Measurements from ENCODE around the gene GGT5. TPM values are rescaled to one million over a fixed set of nuclear protein-coding genes. Genes with fewer than 3 reads are reported as not detected.

Gene GGT5
- total RNA-seq, 1 donor from 2014 or later = 38.2 TPM

GRCh38 chr22:24179478-24180210 lies 65.2 kb downstream of the GGT5 start:
- intact Hi-C loops (cut with DNase I) = loop anchor here (10.0 kb wide), 2 partner anchors 75 to 175 kb away; partner anchors contain the start of gene GSTT4
- DNase-seq (ENCODE audit: low spot score) (no peak), ATAC-seq (no peak)

DNA sequence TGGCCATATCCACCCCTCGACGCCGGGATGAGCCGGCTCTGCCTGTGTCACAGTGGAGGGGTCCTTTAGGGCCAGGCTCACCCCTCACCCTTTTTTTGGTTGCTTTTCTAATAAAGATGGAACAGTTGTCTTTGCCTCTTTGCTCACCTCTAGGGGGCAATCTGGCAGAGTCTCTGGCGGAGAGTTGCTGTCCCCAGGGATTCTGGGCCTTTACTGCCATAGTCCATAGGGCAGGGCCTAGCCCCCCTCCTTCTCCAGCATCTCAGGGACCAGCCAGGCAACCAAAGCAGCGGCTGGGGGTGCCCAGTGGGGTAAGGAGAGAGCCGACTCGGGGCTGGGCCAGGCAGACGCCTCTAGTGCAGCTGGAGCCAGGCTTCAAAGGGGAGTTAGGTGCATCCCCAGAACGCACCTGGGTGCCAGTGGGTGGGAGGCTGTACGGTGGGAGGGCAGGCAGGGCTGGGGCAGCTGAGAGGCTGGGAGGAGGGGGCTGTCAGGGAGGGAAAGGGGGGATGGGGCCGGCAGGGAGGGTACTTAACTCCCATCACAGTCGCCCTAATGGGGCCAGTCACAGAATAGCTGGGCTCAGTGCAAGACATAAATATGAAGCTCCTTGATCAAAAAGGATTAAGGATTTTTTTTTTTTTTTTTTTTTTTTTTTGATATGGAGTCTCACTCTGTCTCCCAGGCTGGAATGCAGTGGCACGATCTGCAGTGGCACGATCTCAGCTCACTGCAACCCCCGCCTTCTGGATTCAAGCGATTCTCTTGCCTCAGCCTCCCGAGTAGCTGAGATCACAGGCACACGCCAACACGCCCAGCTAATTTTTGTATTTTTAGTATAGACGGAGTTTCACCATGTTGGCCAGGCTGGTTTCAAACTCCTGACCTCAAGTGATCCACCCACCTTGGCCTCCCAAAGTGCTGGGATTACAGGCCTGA lies 66.1 kb downstream of the GGT5 start:
- DNase-seq (ENCODE audit: low spot score) = no peak
- intact Hi-C loops (cut with DNase I) = loop anchor here (10.0 kb wide), 2 partner anchors 74 to 174 kb away; partner anchors contain the start of gene GSTT4
- no peak for ATAC-seq

DNA sequence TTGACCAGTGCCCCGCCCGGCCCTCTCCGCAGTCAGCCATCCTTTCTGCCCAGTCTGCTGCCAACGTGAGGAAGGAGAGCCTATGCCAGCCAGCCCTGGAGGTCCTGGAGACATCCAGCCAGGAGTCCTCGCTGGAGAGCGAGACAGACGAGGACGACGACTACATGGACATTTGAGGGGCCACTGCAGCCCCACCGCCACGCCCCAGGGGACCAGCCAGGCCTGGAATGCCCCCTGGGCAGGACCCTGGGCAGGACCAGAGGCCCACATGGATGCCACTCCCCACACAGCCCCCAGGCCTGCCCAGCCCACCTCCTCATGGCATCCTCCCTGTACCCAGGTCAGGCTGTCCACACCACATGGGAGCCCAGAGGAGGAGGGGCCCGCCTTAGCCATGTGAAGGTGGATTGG lies 66.9 kb downstream of the GGT5 start:
- intact Hi-C loops (cut with DNase I) = loop anchor here (10.0 kb wide), 2 partner anchors 73 to 173 kb away; partner anchors contain the start of gene GSTT4

DNA sequence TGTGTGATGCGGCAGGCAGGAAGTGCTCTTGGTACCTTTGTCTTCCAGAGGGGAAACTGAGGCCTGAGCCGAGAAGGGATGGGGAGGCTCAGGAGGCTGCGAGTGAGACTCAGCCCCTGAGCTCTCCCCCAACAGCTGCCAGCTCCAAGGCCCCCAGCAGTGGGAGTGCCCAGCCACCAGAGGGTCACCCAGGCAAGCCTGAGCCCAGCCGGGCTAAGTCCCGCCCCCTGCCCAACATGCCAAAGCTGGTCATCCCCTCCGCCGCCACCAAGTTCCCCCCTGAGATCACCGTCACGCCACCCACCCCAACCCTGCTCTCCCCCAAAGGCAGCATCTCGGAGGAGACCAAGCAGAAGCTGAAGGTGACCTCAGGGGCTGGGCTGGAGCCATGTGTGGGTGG lies 67.4 kb downstream of the GGT5 start:
- ATAC-seq = no peak

More for the DNA sequence above, 66.9 kb downstream of the GGT5 start:
- no peak for DNase-seq (ENCODE audit: low spot score)
- ATAC-seq = no peak

DNA sequence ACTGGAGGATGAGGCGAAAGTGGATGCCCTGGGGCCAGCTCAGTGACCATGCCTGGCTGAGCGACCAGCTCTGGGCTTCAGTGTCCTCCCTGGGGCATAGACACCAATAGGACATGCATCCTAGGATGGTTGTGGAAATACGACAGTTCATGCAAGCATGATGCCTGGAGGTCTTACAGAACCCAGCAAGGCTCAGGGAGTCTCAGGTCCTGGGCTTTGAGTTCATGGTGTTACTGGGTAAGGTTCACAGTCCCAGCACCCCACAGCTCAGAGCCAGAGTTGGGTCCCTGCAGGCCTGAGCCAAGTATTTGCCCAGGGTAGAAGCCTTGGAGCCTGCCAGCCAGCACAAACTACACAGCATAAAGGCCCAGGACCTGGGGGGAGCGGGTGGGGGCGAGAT lies 67.8 kb downstream of the GGT5 start:
- intact Hi-C loops (cut with DNase I) = loop anchor here (10.0 kb wide), 2 partner anchors 72 to 172 kb away; partner anchors contain the start of gene GSTT4
- no peak for ATAC-seq
- no peak for DNase-seq (ENCODE audit: low spot score)

More for the DNA sequence above, 67.4 kb downstream of the GGT5 start:
- intact Hi-C loops (cut with DNase I) = loop anchor here (10.0 kb wide), 2 partner anchors 73 to 173 kb away; partner anchors contain the start of gene GSTT4
- DNase-seq (ENCODE audit: low spot score) = no peak

DNA sequence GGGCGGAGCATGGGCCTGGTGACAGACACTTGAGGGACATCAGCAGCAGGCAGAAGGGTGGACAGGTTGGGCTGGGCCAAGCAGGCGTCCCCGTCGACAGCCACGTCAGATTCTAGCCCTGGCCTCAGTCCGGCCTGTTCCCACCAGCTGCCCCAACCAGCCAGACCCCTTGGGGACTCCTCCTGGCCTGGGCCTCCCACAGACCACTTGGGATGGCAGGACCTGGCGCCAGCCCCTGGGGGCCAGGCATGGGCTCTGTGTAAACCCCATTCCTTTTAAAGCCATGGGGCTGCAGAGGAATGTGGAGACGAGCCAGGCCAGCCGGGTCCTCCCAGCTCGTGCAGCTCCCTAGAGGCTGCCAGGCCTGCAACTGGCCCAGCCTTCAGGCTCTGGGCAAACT lies 68.3 kb downstream of the GGT5 start:
- peak; percentile 6 for ATAC-seq
- no peak for DNase-seq (ENCODE audit: low spot score)
- intact Hi-C loops (cut with DNase I) = loop anchor here (10.0 kb wide), 2 partner anchors 72 to 172 kb away; partner anchors contain the start of gene GSTT4

DNA sequence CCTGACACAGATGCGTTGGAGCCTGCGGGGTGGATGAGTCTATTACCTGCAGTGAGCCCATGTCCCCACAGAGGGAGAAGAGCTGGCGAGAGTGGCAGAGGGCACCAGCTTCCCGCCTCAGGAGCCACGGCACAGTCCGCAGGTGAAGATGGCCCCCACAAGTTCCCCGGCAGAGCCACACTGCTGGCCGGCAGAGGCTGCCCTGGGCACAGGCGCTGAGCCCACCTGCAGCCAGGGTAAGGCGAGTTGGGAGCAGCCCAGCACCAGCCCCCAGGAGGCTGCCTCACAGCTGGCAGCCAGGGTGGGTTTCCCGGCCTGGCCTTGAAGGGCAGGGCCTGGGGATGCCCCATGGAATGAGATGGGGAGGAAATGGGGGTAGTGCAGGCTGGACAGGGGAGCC lies 68.8 kb downstream of the GGT5 start:
- no peak for ATAC-seq
- no peak for DNase-seq (ENCODE audit: low spot score)
- intact Hi-C loops (cut with DNase I) = loop anchor here (10.0 kb wide), 2 partner anchors 71 to 171 kb away; partner anchors contain the start of gene GSTT4

DNA sequence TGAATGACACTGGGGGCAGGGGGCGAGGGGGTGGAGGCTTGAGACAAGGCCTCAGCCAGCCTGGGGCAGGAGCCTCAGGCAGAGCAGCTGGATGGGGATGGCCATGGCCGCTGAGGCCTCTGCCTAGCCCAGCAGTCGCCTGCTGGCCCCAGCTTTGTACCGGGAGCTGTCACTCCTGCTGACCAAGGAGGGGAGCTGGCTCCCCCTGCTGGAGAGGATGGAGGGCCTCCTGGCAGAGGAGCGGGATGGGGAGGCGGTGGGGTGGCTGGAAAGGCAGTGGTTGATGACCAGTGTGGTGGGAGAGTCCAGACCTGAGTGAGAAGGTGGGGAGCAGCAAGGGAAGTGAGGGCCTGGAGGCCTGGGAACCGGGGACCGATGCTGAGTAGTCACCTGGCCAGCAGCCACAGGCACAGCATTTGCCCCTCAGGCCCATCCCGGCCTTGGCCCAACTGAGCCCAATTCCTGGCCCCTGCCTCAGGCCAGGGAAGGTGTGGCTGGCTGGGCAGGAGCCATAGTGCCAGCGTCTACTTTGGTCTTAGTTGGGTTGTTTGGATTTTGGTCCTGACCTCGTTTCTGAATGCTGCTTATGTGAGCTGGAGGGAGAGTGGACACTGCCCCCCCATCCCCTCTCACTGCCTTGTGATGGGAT lies 69.6 kb downstream of the GGT5 start:
- intact Hi-C loops (cut with DNase I) = loop anchor here (10.0 kb wide), 2 partner anchors 70 to 170 kb away; partner anchors contain the start of gene GSTT4
- DNase-seq (ENCODE audit: low spot score) (peak; percentile 91), ATAC-seq (peak; percentile 85)

DNA sequence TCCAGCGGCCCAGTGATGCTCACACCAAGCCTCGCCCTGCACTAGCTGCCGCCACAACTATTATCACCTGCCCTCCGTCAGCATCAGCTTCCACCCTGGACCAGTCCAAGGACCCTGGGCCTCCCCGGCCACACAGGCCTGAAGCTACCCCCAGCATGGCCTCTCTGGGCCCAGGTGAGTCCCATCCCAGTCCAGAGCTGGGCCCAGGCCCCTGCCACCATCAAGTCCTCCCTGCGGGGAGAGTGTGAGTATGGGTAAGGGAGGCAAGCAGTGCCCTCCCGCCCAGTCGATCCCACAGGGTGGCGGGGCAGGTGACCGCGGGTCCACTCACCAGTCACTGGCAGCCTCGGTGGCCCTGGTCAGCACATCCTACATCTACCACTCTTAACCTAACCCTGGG lies 73.1 kb downstream of the GGT5 start:
- intact Hi-C loops (cut with DNase I) = loop anchor here (10.0 kb wide), 2 partner anchors 67 to 167 kb away; partner anchors contain the start of gene GSTT4
- ATAC-seq (no peak), DNase-seq (ENCODE audit: low spot score) (no peak)

DNA sequence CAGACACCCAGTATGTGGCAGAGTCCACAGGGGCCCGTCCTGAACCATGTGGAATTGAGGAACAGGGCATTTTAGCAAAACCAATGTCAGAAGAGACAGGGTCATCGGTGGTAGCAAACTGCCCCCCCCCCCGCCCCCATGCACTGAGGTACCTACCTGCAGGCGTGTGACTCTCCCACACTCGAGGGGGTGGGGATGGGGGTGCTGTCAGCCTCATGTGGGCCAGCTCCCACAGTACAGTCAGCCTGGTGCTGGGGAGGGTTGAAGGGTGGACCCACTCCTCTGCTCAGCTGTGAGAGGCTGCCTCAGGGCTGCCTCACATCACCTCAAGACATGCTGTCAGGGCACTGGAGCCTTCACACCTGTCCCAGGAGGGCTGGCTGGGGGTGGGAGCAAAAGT lies 74.2 kb downstream of the GGT5 start:
- DNase-seq (ENCODE audit: low spot score) (no peak), ATAC-seq (no peak)
- intact Hi-C loops (cut with DNase I) = loop anchor here (10.0 kb wide), 2 partner anchors 66 to 166 kb away; partner anchors contain the start of gene GSTT4

DNA sequence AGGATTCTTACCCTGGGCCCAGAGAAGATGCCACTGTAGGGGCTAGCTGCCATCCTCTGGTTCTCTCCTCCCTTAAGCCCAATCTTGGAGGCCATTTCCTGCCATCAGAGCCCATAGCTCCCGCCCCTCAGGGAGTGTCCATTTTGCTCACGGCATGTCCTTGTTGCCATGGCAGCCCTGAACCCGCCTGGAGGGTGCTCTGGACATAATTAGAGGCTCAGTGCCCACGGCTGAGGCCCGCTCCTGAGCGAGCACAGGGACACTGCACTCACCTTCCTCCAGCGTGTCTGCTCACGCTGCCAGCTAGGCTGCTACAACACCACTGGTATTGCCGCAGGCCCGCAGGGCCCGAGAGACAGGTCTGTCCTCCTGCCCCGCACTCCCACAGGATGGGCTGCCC lies 74.7 kb downstream of the GGT5 start:
- DNase-seq (ENCODE audit: low spot score) = no peak
- ATAC-seq = no peak
- intact Hi-C loops (cut with DNase I) = loop anchor here (10.0 kb wide), 2 partner anchors 65 to 165 kb away; partner anchors contain the start of gene GSTT4

Other genes with a start within 250 kb of the GGT5 start
- gene GSTT4, start 239.6 kb downstream of the GGT5 start, total RNA-seq = not detected
- 67.2 TPM for gene CABIN1, start 233.8 kb downstream of the GGT5 start, total RNA-seq
- 4.1 TPM for gene SUSD2, start 63.6 kb downstream of the GGT5 start, total RNA-seq
- 86.2 TPM for gene SPECC1L, start 25.7 kb upstream of the GGT5 start, total RNA-seq
- gene ADORA2A, start 182.5 kb upstream of the GGT5 start, total RNA-seq = 8.4 TPM